A549 (cell line): ENCODE results near the gene WNT2. TPM values are rescaled to one million over a fixed set of nuclear protein-coding genes. Genes with fewer than 3 reads are reported as not detected.

ENCODE experiments used
- ATAC-seq, 2 experiments: fragments of 200-7000 bp in 1 of 2; fragments of >200 bp in 1 of 2; cut with Nextera tagmentation in 1 of 2; cut with Tn5 transposase in 1 of 2; 3 replicates each; pipeline versions ENCODE4 v1.8.0 to v1.9.1; 2018 to 2020; ENCODE audit warnings: mild to moderate bottlenecking in 1 of 2, moderate library complexity in 1 of 2
- CTCF ChIA-PET: fragments of 300-600 bp; sonication (Branson Sonifier 250); formaldehyde crosslinking; extraction: SDS; loops from one replicate; lab custom pipeline; 2021; ENCODE audit warnings: antibody characterized with exemption, inconsistent platforms; lab: Yijun Ruan, JAX
- POLR2A ChIA-PET: fragments of 350-600 bp; formaldehyde crosslinking; extraction: SDS; loops from one replicate; lab custom pipeline; 2021; ENCODE audit warnings: antibody characterized with exemption, inconsistent platforms; lab: Yijun Ruan, JAX
- DNase-seq, 2 experiments: peaks; one replicate each; pipeline versions ENCODE4 v3.0.0 to v3.0.0-alpha.2; 2011 to 2016; ENCODE audit warnings: low read depth in 1 of 2, low spot score in 1 of 2
- FAIRE-seq: peaks from 2 replicates; lab custom pipeline; 2011; peaks lifted over from hg19 to GRCh38; lab: Jason Lieb, UNC
- H3K27ac ChIP-seq, 2 experiments: fragments of >200 bp; sonication (Bioruptor Twin); formaldehyde crosslinking; 3 replicates each; pipeline ENCODE4 v1.5.1; 2016 to 2017
- H3K4me1 ChIP-seq: fragments of >200 bp; sonication (Bioruptor Twin); formaldehyde crosslinking; 3 replicates; pipeline ENCODE4 v1.6.1; 2016
- H3K4me2 ChIP-seq: fragments of >200 bp; sonication (Bioruptor Twin); formaldehyde crosslinking; 3 replicates; pipeline ENCODE4 v1.6.1; 2016
- H3K4me3 ChIP-seq: fragments of >200 bp; sonication (Bioruptor Twin); formaldehyde crosslinking; 3 replicates; pipeline ENCODE4 v1.5.1; 2016
- H3K9me3 ChIP-seq: fragments of >200 bp; sonication (Bioruptor Twin); formaldehyde crosslinking; 3 replicates; pipeline ENCODE4 v1.6.1; 2016
- ATOH8 ChIP-seq: fragments of 250-450 bp; sonication (Bioruptor Pico); IDR thresholded peaks from 2 replicates; pipeline ENCODE4 v1.5.0; 2020; ENCODE audit warnings: low read depth, mild to moderate bottlenecking, moderate library complexity
- CBX2 ChIP-seq: fragments of 200-600 bp; sonication (generic); IDR thresholded peaks from 2 replicates; pipeline ENCODE4 v1.6.1; 2016; ENCODE audit warnings: low read depth, mild to moderate bottlenecking, borderline replicate concordance
- CHD2 ChIP-seq: fragments of 150-350 bp; IDR thresholded peaks from 2 replicates; pipeline ENCODE4 v1.6.1; 2014; ENCODE audit warnings: low read length; ENCODE audit not compliant: partially characterized antibody
- CHD4 ChIP-seq: fragments of 200-600 bp; sonication (generic); IDR thresholded peaks from 2 replicates; pipeline ENCODE4 v1.6.1; 2016; ENCODE audit warnings: antibody characterized with exemption, mild to moderate bottlenecking, borderline replicate concordance
- CTCF ChIP-seq: fragments of >200 bp; sonication (Bioruptor Twin); formaldehyde crosslinking; IDR thresholded peaks from 3 replicates; pipeline ENCODE4 v1.5.1; 2016
- EHMT2 ChIP-seq: fragments of 200-600 bp; sonication (generic); IDR thresholded peaks from 2 replicates; pipeline ENCODE4 v1.6.1; 2016; ENCODE audit warnings: antibody characterized with exemption, low read depth, mild to moderate bottlenecking, moderate library complexity
- FOSB ChIP-seq: fragments of 250-450 bp; sonication (Bioruptor Pico); IDR thresholded peaks from 2 replicates; pipeline ENCODE4 v1.5.0; 2020; ENCODE audit warnings: mild to moderate bottlenecking, moderate library complexity
- HES2 ChIP-seq: fragments of >200 bp; sonication (Bioruptor Twin); formaldehyde crosslinking; IDR thresholded peaks from 2 replicates; pipeline ENCODE4 v1.6.1; 2016
- HMGXB4 ChIP-seq: fragments of 250-450 bp; sonication (Bioruptor Pico); IDR thresholded peaks from 2 replicates; pipeline ENCODE4 v1.5.0; 2021; ENCODE audit warnings: mild to moderate bottlenecking, moderate library complexity, borderline replicate concordance
- HOXA7 ChIP-seq: fragments of 250-450 bp; sonication (Bioruptor Pico); IDR thresholded peaks from 2 replicates; pipeline ENCODE4 v1.5.0; 2020; ENCODE audit warnings: mild to moderate bottlenecking, moderate library complexity
- HOXB13 ChIP-seq: fragments of 250-450 bp; sonication (Bioruptor Pico); IDR thresholded peaks from 2 replicates; pipeline ENCODE4 v1.5.0; 2020; ENCODE audit warnings: low read depth, mild to moderate bottlenecking, moderate library complexity
- HOXB5 ChIP-seq: fragments of 250-450 bp; sonication (Bioruptor Pico); IDR thresholded peaks from 2 replicates; pipeline ENCODE4 v1.5.0; 2020; ENCODE audit warnings: mild to moderate bottlenecking, moderate library complexity
- MAFK ChIP-seq: fragments of 450-650 bp; IDR thresholded peaks from 2 replicates; pipeline ENCODE4 v1.6.1; 2014; ENCODE audit not compliant: partially characterized antibody
- NR3C1 ChIP-seq: fragments of >200 bp; sonication (Bioruptor Twin); formaldehyde crosslinking; IDR thresholded peaks from 3 replicates; pipeline ENCODE4 v1.6.1; 2017
- RFX5 ChIP-seq: fragments of 450-650 bp; IDR thresholded peaks from 2 replicates; pipeline ENCODE4 v1.7.1; 2014; ENCODE audit warnings: antibody characterized with exemption, mild to moderate bottlenecking, moderate library complexity
- ZNF302 ChIP-seq: fragments of 250-450 bp; sonication (Bioruptor Pico); IDR thresholded peaks from 2 replicates; pipeline ENCODE4 v1.9.0; 2021; ENCODE audit warnings: inconsistent platforms, mild to moderate bottlenecking, moderate library complexity
- ZSCAN20 ChIP-seq: fragments of 250-450 bp; sonication (Bioruptor Pico); IDR thresholded peaks from 2 replicates; pipeline ENCODE4 v1.8.0; 2022; ENCODE audit warnings: mild to moderate bottlenecking, moderate library complexity
- WGBS: methylation state at CpG from one replicate; pipeline ENCODE4 v1.1.6; 2017; ENCODE audit errors: missing lambda C conversion rate; 5-methylcytosine and 5-hydroxymethylcytosine counted together
- polyA plus RNA-seq, 4 experiments: library from polyadenylated mRNA; depleted of rRNA in 3 of 4; stranded (reverse); fragments of >200 nt; fragmentation: RNase III in 1 of 4; extraction: RNeasy Plus Mini Kit Qiagen cat#74134 plus additional on column Dnase treatment in 1 of 4; gene quantifications; 2 replicates in 3 of 4; 3 replicates in 1 of 4; pipeline ENCODE4 v1.2.3, GENCODE V29; 2011 to 2017
- TF ChIP-seq, protein P1 (sequence below): IDR thresholded peaks from 2 replicates; pipeline ENCODE4 v1.6.1; 2012; ENCODE audit warnings: low read depth, borderline replicate concordance
- TF ChIP-seq, protein P2 (sequence below): IDR thresholded peaks from 2 replicates; pipeline ENCODE4 v1.6.1; 2012
- TF ChIP-seq, protein P3 (sequence below): fragments of 200-600 bp; sonication (generic); IDR thresholded peaks from 2 replicates; pipeline ENCODE4 v1.6.1; 2016; ENCODE audit warnings: antibody characterized with exemption, mild to moderate bottlenecking, moderate library complexity

The WNT2 gene
- polyA plus RNA-seq, 2 of the 4 experiments (the other 2 are of a cell fraction) = not detected

DNA sequence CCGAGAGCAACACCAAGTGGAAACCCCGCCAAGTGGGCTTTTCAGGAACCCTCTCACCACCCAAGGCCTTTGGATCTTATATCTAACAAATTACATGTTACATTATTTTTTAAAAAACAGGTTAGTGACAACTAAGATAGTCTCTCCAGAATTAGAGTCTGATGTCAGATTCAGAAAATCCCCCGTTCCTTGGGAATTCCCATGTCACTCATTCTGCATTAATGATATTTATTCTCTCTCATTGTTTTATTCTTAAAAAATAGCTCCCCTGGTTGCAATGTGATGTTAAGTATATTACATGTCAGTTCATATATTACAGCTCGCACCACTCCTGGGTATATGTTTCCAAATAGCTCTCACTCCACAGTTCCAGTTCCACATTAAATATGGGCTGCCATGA is 81.8 kb downstream of the WNT2 start:
- Histone ChIP-seq H3K4me1 (no peaks in the 10 kb centered on the region), H3K4me2 (no peak overlapping the region), H3K4me3 (no peak overlapping the region), H3K9me3 (peaks cover 24% of the 10 kb centered on the region; the same call in 2 of the 3 replicates), H3K27ac (no peak overlapping the region)
- ChIA-PET POLR2A (no interaction called here), CTCF (interaction anchor here (0.6 to 2.7 kb wide), 2 partner anchors 9 to 145 kb away, joined by 3 to 8 read pairs; no protein-coding TSS in a partner anchor)
- TF ChIP-seq CHD4 (no peak), NR3C1 (no peak), HOXA7 (CRISPR knock-in tag) (no peak), CBX2 (no peak), FOSB (CRISPR knock-in tag) (no peak), HOXB5 (CRISPR knock-in tag) (no peak), HOXB13 (CRISPR knock-in tag) (no peak), HMGXB4 (no peak), CHD2 (no peak), MAFK (no peak), ZSCAN20 (CRISPR knock-in tag) (no peak), ZNF302 (CRISPR knock-in tag) (no peak), HES2 (no peak), RFX5 (no peak), EHMT2 (no peak), ATOH8 (no peak), CTCF (no peak)
- TF ChIP-seq, protein P1, sequence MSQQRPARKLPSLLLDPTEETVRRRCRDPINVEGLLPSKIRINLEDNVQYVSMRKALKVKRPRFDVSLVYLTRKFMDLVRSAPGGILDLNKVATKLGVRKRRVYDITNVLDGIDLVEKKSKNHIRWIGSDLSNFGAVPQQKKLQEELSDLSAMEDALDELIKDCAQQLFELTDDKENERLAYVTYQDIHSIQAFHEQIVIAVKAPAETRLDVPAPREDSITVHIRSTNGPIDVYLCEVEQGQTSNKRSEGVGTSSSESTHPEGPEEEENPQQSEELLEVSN = no peak
- TF ChIP-seq, protein P2, sequence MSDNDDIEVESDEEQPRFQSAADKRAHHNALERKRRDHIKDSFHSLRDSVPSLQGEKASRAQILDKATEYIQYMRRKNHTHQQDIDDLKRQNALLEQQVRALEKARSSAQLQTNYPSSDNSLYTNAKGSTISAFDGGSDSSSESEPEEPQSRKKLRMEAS = no peak
- TF ChIP-seq, protein P3, sequence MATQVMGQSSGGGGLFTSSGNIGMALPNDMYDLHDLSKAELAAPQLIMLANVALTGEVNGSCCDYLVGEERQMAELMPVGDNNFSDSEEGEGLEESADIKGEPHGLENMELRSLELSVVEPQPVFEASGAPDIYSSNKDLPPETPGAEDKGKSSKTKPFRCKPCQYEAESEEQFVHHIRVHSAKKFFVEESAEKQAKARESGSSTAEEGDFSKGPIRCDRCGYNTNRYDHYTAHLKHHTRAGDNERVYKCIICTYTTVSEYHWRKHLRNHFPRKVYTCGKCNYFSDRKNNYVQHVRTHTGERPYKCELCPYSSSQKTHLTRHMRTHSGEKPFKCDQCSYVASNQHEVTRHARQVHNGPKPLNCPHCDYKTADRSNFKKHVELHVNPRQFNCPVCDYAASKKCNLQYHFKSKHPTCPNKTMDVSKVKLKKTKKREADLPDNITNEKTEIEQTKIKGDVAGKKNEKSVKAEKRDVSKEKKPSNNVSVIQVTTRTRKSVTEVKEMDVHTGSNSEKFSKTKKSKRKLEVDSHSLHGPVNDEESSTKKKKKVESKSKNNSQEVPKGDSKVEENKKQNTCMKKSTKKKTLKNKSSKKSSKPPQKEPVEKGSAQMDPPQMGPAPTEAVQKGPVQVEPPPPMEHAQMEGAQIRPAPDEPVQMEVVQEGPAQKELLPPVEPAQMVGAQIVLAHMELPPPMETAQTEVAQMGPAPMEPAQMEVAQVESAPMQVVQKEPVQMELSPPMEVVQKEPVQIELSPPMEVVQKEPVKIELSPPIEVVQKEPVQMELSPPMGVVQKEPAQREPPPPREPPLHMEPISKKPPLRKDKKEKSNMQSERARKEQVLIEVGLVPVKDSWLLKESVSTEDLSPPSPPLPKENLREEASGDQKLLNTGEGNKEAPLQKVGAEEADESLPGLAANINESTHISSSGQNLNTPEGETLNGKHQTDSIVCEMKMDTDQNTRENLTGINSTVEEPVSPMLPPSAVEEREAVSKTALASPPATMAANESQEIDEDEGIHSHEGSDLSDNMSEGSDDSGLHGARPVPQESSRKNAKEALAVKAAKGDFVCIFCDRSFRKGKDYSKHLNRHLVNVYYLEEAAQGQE = no peak
- FAIRE-seq = no peak
- no peak for ATAC-seq
- 62% methylated on average over 4 of the region's 4 CpGs for WGBS
- no peak for DNase-seq
